Measurements from ENCODE around the gene PDE8B.

PDE8B gene

DNA sequence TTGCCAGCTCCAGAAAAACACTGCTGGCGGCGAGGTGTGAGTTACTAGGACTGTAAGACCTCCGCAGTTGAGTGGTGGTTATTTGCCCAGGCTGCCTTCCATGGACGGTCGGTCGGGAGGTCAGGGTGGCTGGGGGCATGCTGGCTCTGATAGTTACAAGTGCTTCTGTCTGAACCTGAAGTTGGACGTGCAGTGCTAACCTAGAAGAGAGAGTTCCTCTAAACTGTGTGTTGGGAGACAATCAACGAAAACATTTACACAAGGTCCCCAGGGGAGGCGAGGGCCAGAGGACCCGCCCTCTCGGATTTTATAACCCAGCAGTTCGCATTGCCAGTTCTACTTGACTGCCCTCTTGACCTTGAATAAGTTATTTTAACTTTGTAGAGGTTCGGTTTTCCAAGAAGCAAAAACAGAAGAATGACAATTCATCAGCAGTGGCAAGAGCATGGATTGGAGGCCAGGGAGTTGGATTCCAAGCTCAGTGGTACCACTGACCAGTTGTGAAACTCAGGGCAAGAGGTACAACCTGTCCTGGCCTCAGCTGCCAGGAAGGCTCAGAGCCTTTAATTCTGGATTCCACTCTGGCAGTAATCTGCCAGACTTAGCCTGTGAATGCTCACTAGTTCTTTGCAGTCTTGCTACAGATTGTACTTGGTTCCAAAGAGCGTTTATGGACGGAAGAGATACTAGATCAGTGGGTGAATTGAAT, 28.7 kb upstream of the PDE8B start:
- no peak for DNase-seq (ENCODE audit: extremely low spot score)
- ChIA-PET CTCF (interaction anchor here (0.6 kb wide), 1 partner anchor 405 kb away, joined by 4 read pairs; no protein-coding TSS in a partner anchor), POLR2A (no interaction called here)
- TF ChIP-seq CTBP1 (IDR thresholded peaks at IDR 0.05; ENCODE audit: borderline replicate concordance) (no peak), SUZ12 (IDR thresholded peaks at IDR 0.05) (no peak), L3MBTL2 (conservative IDR thresholded peaks at IDR 0.05) (no peak), HDGF (IDR thresholded peaks at IDR 0.05; ENCODE audit: borderline replicate concordance) (no peak), ZNF384 (IDR thresholded peaks at IDR 0.05) (no peak), SP1 (IDR thresholded peaks at IDR 0.05) (no peak), FOXM1 (IDR thresholded peaks at IDR 0.05; ENCODE audit: borderline replicate concordance) (no peak), ARNT (IDR thresholded peaks at IDR 0.05) (no peak), TARDBP (IDR thresholded peaks at IDR 0.05) (no peak), FOXK2 (IDR thresholded peaks at IDR 0.05) (no peak), LEF1 (IDR thresholded peaks at IDR 0.05; ENCODE audit: borderline replicate concordance) (no peak), NFRKB (IDR thresholded peaks at IDR 0.05) (no peak)
- TF ChIP-seq, protein P1, sequence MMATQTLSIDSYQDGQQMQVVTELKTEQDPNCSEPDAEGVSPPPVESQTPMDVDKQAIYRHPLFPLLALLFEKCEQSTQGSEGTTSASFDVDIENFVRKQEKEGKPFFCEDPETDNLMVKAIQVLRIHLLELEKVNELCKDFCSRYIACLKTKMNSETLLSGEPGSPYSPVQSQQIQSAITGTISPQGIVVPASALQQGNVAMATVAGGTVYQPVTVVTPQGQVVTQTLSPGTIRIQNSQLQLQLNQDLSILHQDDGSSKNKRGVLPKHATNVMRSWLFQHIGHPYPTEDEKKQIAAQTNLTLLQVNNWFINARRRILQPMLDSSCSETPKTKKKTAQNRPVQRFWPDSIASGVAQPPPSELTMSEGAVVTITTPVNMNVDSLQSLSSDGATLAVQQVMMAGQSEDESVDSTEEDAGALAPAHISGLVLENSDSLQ (IDR thresholded peaks at IDR 0.05), result no peak

DNA sequence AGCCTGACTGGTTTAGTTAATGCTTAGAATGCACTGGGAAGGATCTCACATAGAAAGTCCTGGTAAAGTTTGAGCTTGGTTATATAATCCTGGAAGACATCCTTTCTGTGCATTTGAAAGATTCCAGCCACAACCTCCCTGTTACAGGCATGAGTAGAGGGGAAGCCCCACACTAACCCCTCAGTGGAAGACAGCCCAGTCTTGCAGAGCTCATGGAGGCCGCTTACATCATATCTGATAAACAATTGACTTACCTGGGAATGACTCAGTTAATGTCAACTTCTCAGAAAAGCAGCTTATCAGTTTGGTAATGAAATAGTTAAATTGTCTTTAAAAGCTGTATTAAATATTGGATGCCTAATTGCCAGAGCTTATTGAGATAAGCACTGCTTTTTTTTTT, 28.1 kb upstream of the PDE8B start:
- CTCF ChIA-PET, result no interaction called here
- TF ChIP-seq ARNT (IDR thresholded peaks at IDR 0.05) (no peak), FOXK2 (IDR thresholded peaks at IDR 0.05) (no peak), TARDBP (IDR thresholded peaks at IDR 0.05) (no peak), ELF4 (IDR thresholded peaks at IDR 0.05) (no peak), FOXA1 (IDR thresholded peaks at IDR 0.05) (no peak), NFRKB (IDR thresholded peaks at IDR 0.05) (no peak), SUZ12 (IDR thresholded peaks at IDR 0.05) (no peak), ZNF384 (IDR thresholded peaks at IDR 0.05) (no peak), SP1 (IDR thresholded peaks at IDR 0.05) (no peak), BHLHE40 (IDR thresholded peaks at IDR 0.05; ENCODE audit: borderline replicate concordance) (no peak), L3MBTL2 (conservative IDR thresholded peaks at IDR 0.05) (no peak), CTBP1 (IDR thresholded peaks at IDR 0.05; ENCODE audit: borderline replicate concordance) (no peak), FOXM1 (IDR thresholded peaks at IDR 0.05; ENCODE audit: borderline replicate concordance) (no peak), LEF1 (IDR thresholded peaks at IDR 0.05; ENCODE audit: borderline replicate concordance) (no peak), HDGF (IDR thresholded peaks at IDR 0.05; ENCODE audit: borderline replicate concordance) (no peak)
- TF ChIP-seq, protein P1 (IDR thresholded peaks at IDR 0.05), result no peak
- POLR2A ChIA-PET, result no interaction called here
- no peak for DNase-seq (ENCODE audit: extremely low spot score)

DNA sequence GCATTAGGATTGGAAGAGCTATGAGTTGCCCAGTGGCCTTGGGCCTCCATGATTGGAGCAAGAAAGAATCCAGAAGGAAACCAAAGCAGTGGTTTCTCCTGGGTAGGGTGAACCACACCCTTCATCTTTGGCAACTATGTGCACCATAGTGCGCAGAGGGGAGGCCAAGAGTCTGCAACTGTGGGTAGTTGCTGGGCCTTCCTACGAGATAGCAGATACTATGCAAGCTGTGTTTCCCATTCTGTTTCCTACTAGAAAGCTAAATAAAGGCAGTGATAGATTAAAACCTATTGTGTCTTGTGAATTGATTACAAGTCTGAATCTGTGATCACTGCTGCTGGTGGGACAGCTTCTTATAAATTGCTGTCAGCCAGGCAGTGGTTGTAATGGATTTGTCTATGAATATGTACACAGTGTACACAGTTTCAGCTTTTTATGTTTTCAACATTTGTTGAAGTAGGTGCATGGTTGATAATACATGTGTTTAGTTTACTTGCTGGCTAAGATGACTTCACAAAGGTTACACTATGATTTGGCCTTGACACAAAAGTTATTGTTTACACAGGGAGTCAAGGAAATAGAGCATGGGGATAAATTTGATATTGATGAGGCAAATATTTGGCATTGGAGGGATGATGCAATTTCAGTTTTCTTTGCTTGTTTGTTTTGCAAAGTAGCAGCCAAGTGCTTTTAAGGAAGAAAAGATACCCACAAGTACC, 23.7 kb upstream of the PDE8B start:
- CTCF ChIA-PET, result interaction anchor here (0.8 kb wide), 1 partner anchor 42 kb away, joined by 7 read pairs; no protein-coding TSS in a partner anchor
- no peak for TF ChIP-seq SUZ12 (IDR thresholded peaks at IDR 0.05)
- TF ChIP-seq, protein P1 (IDR thresholded peaks at IDR 0.05), result no peak
- no peak for TF ChIP-seq LEF1 (IDR thresholded peaks at IDR 0.05; ENCODE audit: borderline replicate concordance)
- no peak for TF ChIP-seq FOXK2 (IDR thresholded peaks at IDR 0.05)
- TF ChIP-seq BHLHE40 (IDR thresholded peaks at IDR 0.05; ENCODE audit: borderline replicate concordance), result no peak
- TF ChIP-seq ELF4 (IDR thresholded peaks at IDR 0.05), result no peak
- no peak for TF ChIP-seq TARDBP (IDR thresholded peaks at IDR 0.05)
- TF ChIP-seq SP1 (IDR thresholded peaks at IDR 0.05), result no peak
- no peak for TF ChIP-seq HDGF (IDR thresholded peaks at IDR 0.05; ENCODE audit: borderline replicate concordance)
- TF ChIP-seq CTBP1 (IDR thresholded peaks at IDR 0.05; ENCODE audit: borderline replicate concordance), result no peak
- no peak for TF ChIP-seq ZNF384 (IDR thresholded peaks at IDR 0.05)
- TF ChIP-seq L3MBTL2 (conservative IDR thresholded peaks at IDR 0.05), result no peak
- no peak for TF ChIP-seq FOXM1 (IDR thresholded peaks at IDR 0.05; ENCODE audit: borderline replicate concordance)
- no peak for TF ChIP-seq FOXA1 (IDR thresholded peaks at IDR 0.05)
- no peak for TF ChIP-seq ARNT (IDR thresholded peaks at IDR 0.05)
- TF ChIP-seq NFRKB (IDR thresholded peaks at IDR 0.05), result no peak
- no peak for DNase-seq (ENCODE audit: extremely low spot score)
- POLR2A ChIA-PET, result no interaction called here

DNA sequence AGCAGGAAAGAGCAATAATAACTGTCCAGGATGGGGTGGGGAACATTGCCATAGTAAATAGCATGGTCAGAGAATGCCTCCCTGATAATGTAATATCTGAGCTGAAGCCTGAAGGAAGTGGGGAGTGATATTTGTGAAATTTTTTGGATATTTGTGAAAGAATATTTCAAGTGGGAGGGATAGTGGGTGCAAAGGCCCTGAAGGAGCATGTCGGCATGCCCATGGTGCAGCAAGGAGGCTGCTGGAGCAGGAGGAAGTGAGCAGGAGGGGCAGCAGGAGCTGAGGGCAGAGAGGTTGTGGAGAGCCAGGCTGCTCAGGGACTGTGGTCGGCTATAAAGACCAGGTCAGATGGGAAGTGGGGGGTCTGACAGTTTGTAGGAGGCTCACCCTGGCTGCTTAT, 21.1 kb upstream of the PDE8B start:
- no peak for DNase-seq (ENCODE audit: extremely low spot score)
- CTCF ChIA-PET, result no interaction called here
- TF ChIP-seq ZNF384 (IDR thresholded peaks at IDR 0.05), result no peak
- TF ChIP-seq FOXA1 (IDR thresholded peaks at IDR 0.05), result no peak
- TF ChIP-seq, protein P1 (IDR thresholded peaks at IDR 0.05), result no peak
- TF ChIP-seq CTBP1 (IDR thresholded peaks at IDR 0.05; ENCODE audit: borderline replicate concordance), result no peak
- no peak for TF ChIP-seq LEF1 (IDR thresholded peaks at IDR 0.05; ENCODE audit: borderline replicate concordance)
- TF ChIP-seq HDGF (IDR thresholded peaks at IDR 0.05; ENCODE audit: borderline replicate concordance), result no peak
- TF ChIP-seq SP1 (IDR thresholded peaks at IDR 0.05), result no peak
- TF ChIP-seq ELF4 (IDR thresholded peaks at IDR 0.05), result no peak
- no peak for TF ChIP-seq FOXK2 (IDR thresholded peaks at IDR 0.05)
- TF ChIP-seq SUZ12 (IDR thresholded peaks at IDR 0.05), result no peak
- no peak for TF ChIP-seq TARDBP (IDR thresholded peaks at IDR 0.05)
- no peak for TF ChIP-seq BHLHE40 (IDR thresholded peaks at IDR 0.05; ENCODE audit: borderline replicate concordance)
- no peak for TF ChIP-seq NFRKB (IDR thresholded peaks at IDR 0.05)
- no peak for TF ChIP-seq FOXM1 (IDR thresholded peaks at IDR 0.05; ENCODE audit: borderline replicate concordance)
- no peak for TF ChIP-seq ARNT (IDR thresholded peaks at IDR 0.05)
- no peak for TF ChIP-seq L3MBTL2 (conservative IDR thresholded peaks at IDR 0.05)
- POLR2A ChIA-PET, result no interaction called here
